OCI-LY7 (cell line): ENCODE measurements around the gene ZNF358. TPM values are rescaled to one million over a fixed set of nuclear protein-coding genes. Genes with fewer than 3 reads are reported as not detected.

ENCODE experiments used
- BruUV-seq: library from RNA; stranded (reverse); fragments of 400-500 nt; replicated peaks from 2 replicates; lab custom pipeline; 2021; lab: Mats Ljungman, UMichigan
- CTCF ChIA-PET: fragments of 300-600 bp; sonication (Branson Sonifier 250); formaldehyde crosslinking; loops from one replicate; lab custom pipeline; 2022; ENCODE audit warnings: antibody characterized with exemption; ENCODE audit not compliant: unreplicated experiment; lab: Charles Lee
- POLR2A ChIA-PET: fragments of 300-600 bp; sonication (Branson Sonifier 250); formaldehyde crosslinking; loops from one replicate; lab custom pipeline; 2022; ENCODE audit warnings: antibody characterized with exemption; lab: Charles Lee
- DNase-seq: peaks from one replicate; pipeline ENCODE4 v3.0.0-alpha.2; 2015; ENCODE audit warnings: low spot score
- H2AFZ ChIP-seq: fragments of 200-600 bp; sonication (generic), shearing (Covaris generic); 2 replicates; pipeline ENCODE4 v1.6.1; 2014; ENCODE audit warnings: mild to moderate bottlenecking, antibody characterized with exemption, low read length, moderate library complexity
- H3K27ac ChIP-seq: fragments of 200-600 bp; sonication (generic); 2 replicates; pipeline ENCODE4 v1.5.1; 2014; ENCODE audit warnings: mixed run types, low read depth, mild to moderate bottlenecking, moderate library complexity, low read length, inconsistent platforms; ENCODE audit not compliant: poor library complexity, severe bottlenecking
- H3K36me3 ChIP-seq: fragments of 200-600 bp; sonication (generic); 2 replicates; pipeline ENCODE4 v1.6.1; 2014; ENCODE audit warnings: mild to moderate bottlenecking, antibody characterized with exemption, low read length, moderate library complexity, mixed read lengths; ENCODE audit not compliant: insufficient read depth
- H3K4me1 ChIP-seq: fragments of 200-600 bp; sonication (generic); 2 replicates; pipeline ENCODE4 v1.5.1; 2014; ENCODE audit warnings: mild to moderate bottlenecking, low read length; ENCODE audit not compliant: insufficient read depth, poor library complexity, severe bottlenecking
- H3K4me2 ChIP-seq: fragments of 200-600 bp; sonication (generic); 2 replicates; pipeline ENCODE4 v1.6.1; 2014; ENCODE audit warnings: mild to moderate bottlenecking, low read length
- H3K4me3 ChIP-seq: fragments of 200-600 bp; sonication (generic); 2 replicates; pipeline ENCODE4 v1.5.1; 2014; ENCODE audit warnings: mild to moderate bottlenecking, low read depth, low read length; ENCODE audit not compliant: poor library complexity, severe bottlenecking
- H3K79me2 ChIP-seq: fragments of 200-600 bp; sonication (generic); 2 replicates; pipeline ENCODE4 v1.6.1; 2016; ENCODE audit warnings: low read depth, mild to moderate bottlenecking, low read length, moderate library complexity, mixed read lengths; ENCODE audit not compliant: insufficient read depth
- H3K9me2 ChIP-seq: fragments of 200-600 bp; sonication (generic); 2 replicates; pipeline ENCODE4 v1.6.1; 2016; ENCODE audit warnings: mild to moderate bottlenecking, low read length, mixed read lengths; ENCODE audit not compliant: insufficient read depth
- H3K9me3 ChIP-seq: fragments of 200-600 bp; sonication (generic); 2 replicates; pipeline ENCODE4 v1.6.1; 2014; ENCODE audit warnings: mild to moderate bottlenecking, mixed run types, low read length, mixed read lengths
- H4K20me1 ChIP-seq: fragments of 200-600 bp; sonication (generic); 2 replicates; pipeline ENCODE4 v1.6.1; 2014; ENCODE audit warnings: mild to moderate bottlenecking, antibody characterized with exemption, low read length, moderate library complexity, mixed read lengths; ENCODE audit not compliant: insufficient read depth
- CTCF ChIP-seq: fragments of 200-600 bp; sonication (generic); conservative IDR thresholded peaks from 2 replicates; pipeline ENCODE4 v1.5.1; 2014; ENCODE audit warnings: mild to moderate bottlenecking, antibody characterized with exemption, low read length, moderate library complexity, mixed read lengths
- EZH2phosphoT487 ChIP-seq: fragments of 200-600 bp; sonication (generic); IDR thresholded peaks from 2 replicates; pipeline ENCODE4 v1.6.1; 2018; ENCODE audit warnings: low read depth, borderline replicate concordance, mild to moderate bottlenecking, mixed run types, antibody characterized with exemption, low read length, moderate library complexity, mixed read lengths
- intact Hi-C: fragments of 100-400 bp; cut with micrococcal nuclease; formaldehyde crosslinking; loops from one replicate; pipeline ENCODE4 v1.10.0; 2022; ENCODE audit not compliant: unreplicated experiment
- total RNA-seq, 2 experiments: library from RNA; depleted of rRNA in 1 of 2; stranded (reverse); fragments of >200 nt in 1 of 2; shearing (Covaris generic) in 1 of 2; gene quantifications; 2 replicates each; pipeline ENCODE4 v1.2.3, GENCODE V29; 2014 to 2022

ZNF358 gene
- total RNA-seq, 2 experiments from 2014 or later: not detected

GRCh38 chr19:7545300-7545699, 29.4 kb downstream of the ZNF358 start:
- no peak overlapping the region for H3K27ac ChIP-seq
- no peak for TF ChIP-seq EZH2phosphoT487
- no peak for TF ChIP-seq CTCF
- no TSS peak for BruUV-seq

GRCh38 chr19:7545904-7546303, 30.0 kb downstream of the ZNF358 start:
- intact Hi-C loops: no loop called here
- POLR2A ChIA-PET: no interaction called here
- Histone ChIP-seq H3K9me2 (no peaks in the 10 kb centered on the region), H3K4me1 (peaks cover 4% of the 10 kb centered on the region), H3K9me3 (no peaks in the 10 kb centered on the region), H2AFZ (no peak overlapping the region), H3K4me2 (no peak overlapping the region), H3K4me3 (no peak overlapping the region), H3K79me2 (no peaks in the 10 kb centered on the region), H4K20me1 (no peaks in the 10 kb centered on the region), H3K27ac (no peak overlapping the region), H3K36me3 (peaks cover 25% of the 10 kb centered on the region)
- CTCF ChIA-PET: no interaction called here
- BruUV-seq: no TSS peak
- TF ChIP-seq EZH2phosphoT487: no peak
- no peak for TF ChIP-seq CTCF
- no peak for DNase-seq

More at GRCh38 chr19:7545300-7545699, 29.4 kb downstream of the ZNF358 start:
- no peak overlapping the region for H3K4me2 ChIP-seq
- no peaks in the 10 kb centered on the region for H3K9me3 ChIP-seq
- intact Hi-C loops: no loop called here
- ChIA-PET POLR2A (no interaction called here), CTCF (no interaction called here)
- H3K36me3 ChIP-seq: peaks cover 23% of the 10 kb centered on the region
- DNase-seq: no peak
- no peak overlapping the region for H3K4me3 ChIP-seq
- H3K79me2 ChIP-seq: no peaks in the 10 kb centered on the region
- H4K20me1 ChIP-seq: no peaks in the 10 kb centered on the region
- peaks cover 4% of the 10 kb centered on the region for H3K4me1 ChIP-seq
- no peaks in the 10 kb centered on the region for H3K9me2 ChIP-seq
- H2AFZ ChIP-seq: no peak overlapping the region

- ChIA-PET CTCF (no interaction called here), POLR2A (no interaction called here)
- TF ChIP-seq EZH2phosphoT487 (no peak), CTCF (no peak)
- H3K79me2 ChIP-seq: no peaks in the 10 kb centered on the region
- H3K4me3 ChIP-seq: no peak overlapping the region
- H3K27ac ChIP-seq: no peak overlapping the region
- intact Hi-C loops: no loop called here
- H3K4me2 ChIP-seq: no peak overlapping the region
- H3K36me3 ChIP-seq: peaks cover 23% of the 10 kb centered on the region
- BruUV-seq: no TSS peak
- H2AFZ ChIP-seq: no peak overlapping the region
- H3K9me2 ChIP-seq: no peaks in the 10 kb centered on the region
- no peaks in the 10 kb centered on the region for H3K9me3 ChIP-seq
- no peak for DNase-seq
- peaks cover 4% of the 10 kb centered on the region for H3K4me1 ChIP-seq
- no peaks in the 10 kb centered on the region for H4K20me1 ChIP-seq
Observed at GRCh38 chr19:7547159-7547558, 31.3 kb downstream of the ZNF358 start.
